ENCODE measurements around the gene CAPN5. TPM values are rescaled to one million over a fixed set of nuclear protein-coding genes. Genes with fewer than 3 reads are reported as not detected.
"Not testable (repeated sequence)": the region's sequence is repeated elsewhere in the genome, so short reads cannot be mapped to it uniquely, and the experiment has no call there.

The CAPN5 gene
- 15.0 TPM for total RNA-seq

GRCh38 chr11:77066229-77067042 is at the start of gene CAPN5:
Gene CAPN5, plus strand, starts transcription at chr11:77066971. Its CDS starts 17,916 bp downstream, at chr11:77084887.
- TF ChIP-seq POLR2AphosphoS5 (IDR thresholded peaks at IDR 0.05; ENCODE audit: insufficient read depth in 1 of 2, low read depth in 1 of 2): peak; percentile 19 to 99
- TF ChIP-seq CTCF (IDR thresholded peaks at IDR 0.05): peak in 1 of 3 experiments; percentile 15
- peak in 1 of 2 donors; percentile 92 for TF ChIP-seq POLR2A (IDR thresholded peaks at IDR 0.05)
- intact Hi-C loops (cut with DNase I): no loop called here
- no peaks in the 10 kb centered on the region for H3K27me3 ChIP-seq
- no peak for DNase-seq (ENCODE audit: extremely low spot score in 2 of 2)
- H3K27ac ChIP-seq: peak within 1 kb of the TSS; percentile 85
- H3K36me3 ChIP-seq: no peaks in the 10 kb centered on the region
- peaks cover 20% of the 10 kb centered on the region for H3K4me1 ChIP-seq
- H3K9me3 ChIP-seq: no peaks in the 10 kb centered on the region
- H3K4me3 ChIP-seq: peak within 1 kb of the TSS; percentile 60 to 77

- DNase-seq (ENCODE audit: extremely low spot score in 2 of 2); H3K36me3 ChIP-seq; intact Hi-C loops (cut with DNase I); H3K4me3 ChIP-seq; H3K27ac ChIP-seq; H3K27me3 ChIP-seq; H3K9me3 ChIP-seq: not testable (repeated sequence)
- peaks cover 14% of the 10 kb centered on the region for H3K4me1 ChIP-seq
These were observed 48.3 kb upstream of the CAPN5 start for GRCh38 chr11:77018396-77018924.

GRCh38 chr11:77019976-77020595 is 46.7 kb upstream of the CAPN5 start:
- intact Hi-C loops (cut with DNase I): no loop called here
- DNase-seq (ENCODE audit: extremely low spot score in 2 of 2): no peak
- H3K27ac ChIP-seq: no peak overlapping the region
- TF ChIP-seq POLR2A (IDR thresholded peaks at IDR 0.05) (no peak), POLR2AphosphoS5 (IDR thresholded peaks at IDR 0.05; ENCODE audit: insufficient read depth in 1 of 2, low read depth in 1 of 2) (no peak), CTCF (IDR thresholded peaks at IDR 0.05) (no peak)
- H3K27me3 ChIP-seq: no peaks in the 10 kb centered on the region
- H3K4me1 ChIP-seq: peaks cover 14% of the 10 kb centered on the region
- H3K9me3 ChIP-seq: no peaks in the 10 kb centered on the region
- no peaks in the 10 kb centered on the region for H3K36me3 ChIP-seq
- no peak overlapping the region for H3K4me3 ChIP-seq

GRCh38 chr11:77020734-77021133 is 46.0 kb upstream of the CAPN5 start:
- H3K36me3 ChIP-seq: no peaks in the 10 kb centered on the region
- H3K4me1 ChIP-seq: peaks cover 14% of the 10 kb centered on the region
- intact Hi-C loops (cut with DNase I): no loop called here
- H3K4me3 ChIP-seq: no peak overlapping the region
- no peaks in the 10 kb centered on the region for H3K9me3 ChIP-seq
- no peaks in the 10 kb centered on the region for H3K27me3 ChIP-seq
- TF ChIP-seq CTCF (IDR thresholded peaks at IDR 0.05) (no peak), POLR2A (IDR thresholded peaks at IDR 0.05) (no peak), POLR2AphosphoS5 (IDR thresholded peaks at IDR 0.05; ENCODE audit: insufficient read depth in 1 of 2, low read depth in 1 of 2) (no peak)
- no peak overlapping the region for H3K27ac ChIP-seq
- DNase-seq (ENCODE audit: extremely low spot score in 2 of 2): no peak

GRCh38 chr11:77024745-77025144 is 42.0 kb upstream of the CAPN5 start:
- no peak for DNase-seq (ENCODE audit: extremely low spot score in 2 of 2)
- TF ChIP-seq POLR2A (IDR thresholded peaks at IDR 0.05) (no peak), CTCF (IDR thresholded peaks at IDR 0.05) (no peak), POLR2AphosphoS5 (IDR thresholded peaks at IDR 0.05; ENCODE audit: insufficient read depth in 1 of 2, low read depth in 1 of 2) (no peak)
- intact Hi-C loops (cut with DNase I): no loop called here

More at GRCh38 chr11:77024745-77025144, 42.0 kb upstream of the CAPN5 start:
- H3K36me3 ChIP-seq: no peaks in the 10 kb centered on the region
- no peaks in the 10 kb centered on the region for H3K9me3 ChIP-seq
- H3K27me3 ChIP-seq: no peaks in the 10 kb centered on the region
- H3K27ac ChIP-seq: no peak overlapping the region
- peaks cover 10% of the 10 kb centered on the region for H3K4me1 ChIP-seq
- H3K4me3 ChIP-seq: no peak overlapping the region
